ENCODE measurements around the gene SPATA18.

Gene SPATA18

GRCh38 chr4:52102587-52102986 is 51.5 kb downstream of the SPATA18 start:
- Histone ChIP-seq H3K9me3 (ENCODE audit: severe bottlenecking) (no peaks in the 10 kb centered on the region), H3K4me1 (ENCODE audit: insufficient read depth, poor library complexity, severe bottlenecking) (peaks cover 6% of the 10 kb centered on the region), H3K4me3 (ENCODE audit: severe bottlenecking) (no peak overlapping the region), H3K36me3 (ENCODE audit: low read depth) (no peaks in the 10 kb centered on the region), H3K27ac (ENCODE audit: poor library complexity, severe bottlenecking) (no peak overlapping the region), H3K27me3 (ENCODE audit: insufficient read depth, poor library complexity, severe bottlenecking) (no peaks in the 10 kb centered on the region)
- DNase-seq (ENCODE audit: low spot score) = no peak
- peak; percentile 78 for ATAC-seq (ENCODE audit: low read depth)
- TF ChIP-seq CTCF (IDR thresholded peaks at IDR 0.05; ENCODE audit: poor library complexity, severe bottlenecking) = no peak

GRCh38 chr4:52103319-52103718 is 52.2 kb downstream of the SPATA18 start:
- peak; percentile 38 for TF ChIP-seq CTCF (IDR thresholded peaks at IDR 0.05; ENCODE audit: poor library complexity, severe bottlenecking)
- DNase-seq (ENCODE audit: low spot score) (no peak), ATAC-seq (ENCODE audit: low read depth) (no peak; the same call in 2 of the 3 replicates)
- Histone ChIP-seq H3K27ac (ENCODE audit: poor library complexity, severe bottlenecking) (no peak overlapping the region), H3K4me1 (ENCODE audit: insufficient read depth, poor library complexity, severe bottlenecking) (peaks cover 6% of the 10 kb centered on the region), H3K27me3 (ENCODE audit: insufficient read depth, poor library complexity, severe bottlenecking) (no peaks in the 10 kb centered on the region), H3K4me3 (ENCODE audit: severe bottlenecking) (no peak overlapping the region), H3K36me3 (ENCODE audit: low read depth) (no peaks in the 10 kb centered on the region), H3K9me3 (ENCODE audit: severe bottlenecking) (no peaks in the 10 kb centered on the region)

GRCh38 chr4:52105276-52105675 is 54.2 kb downstream of the SPATA18 start:
- Histone ChIP-seq H3K4me1 (ENCODE audit: insufficient read depth, poor library complexity, severe bottlenecking) (peaks cover 6% of the 10 kb centered on the region), H3K27ac (ENCODE audit: poor library complexity, severe bottlenecking) (no peak overlapping the region), H3K27me3 (ENCODE audit: insufficient read depth, poor library complexity, severe bottlenecking) (no peaks in the 10 kb centered on the region), H3K9me3 (ENCODE audit: severe bottlenecking) (no peaks in the 10 kb centered on the region), H3K36me3 (ENCODE audit: low read depth) (no peaks in the 10 kb centered on the region), H3K4me3 (ENCODE audit: severe bottlenecking) (no peak overlapping the region)
- TF ChIP-seq CTCF (IDR thresholded peaks at IDR 0.05; ENCODE audit: poor library complexity, severe bottlenecking) = no peak
- no peak for DNase-seq (ENCODE audit: low spot score)
- ATAC-seq (ENCODE audit: low read depth) = no peak

- Histone ChIP-seq H3K9me3 (ENCODE audit: severe bottlenecking) (no peaks in the 10 kb centered on the region), H3K36me3 (ENCODE audit: low read depth) (no peaks in the 10 kb centered on the region), H3K4me1 (ENCODE audit: insufficient read depth, poor library complexity, severe bottlenecking) (peaks cover 6% of the 10 kb centered on the region), H3K4me3 (ENCODE audit: severe bottlenecking) (no peak overlapping the region), H3K27ac (ENCODE audit: poor library complexity, severe bottlenecking) (no peak overlapping the region), H3K27me3 (ENCODE audit: insufficient read depth, poor library complexity, severe bottlenecking) (no peaks in the 10 kb centered on the region)
- ATAC-seq (ENCODE audit: low read depth) (no peak), DNase-seq (ENCODE audit: low spot score) (no peak)
- TF ChIP-seq CTCF (IDR thresholded peaks at IDR 0.05; ENCODE audit: poor library complexity, severe bottlenecking) = no peak
Observed at GRCh38 chr4:52106191-52106590, 55.1 kb downstream of the SPATA18 start.

- Histone ChIP-seq H3K9me3 (ENCODE audit: severe bottlenecking) (no peaks in the 10 kb centered on the region), H3K27me3 (ENCODE audit: insufficient read depth, poor library complexity, severe bottlenecking) (no peaks in the 10 kb centered on the region), H3K27ac (ENCODE audit: poor library complexity, severe bottlenecking) (no peak overlapping the region), H3K4me1 (ENCODE audit: insufficient read depth, poor library complexity, severe bottlenecking) (peaks cover 6% of the 10 kb centered on the region), H3K36me3 (ENCODE audit: low read depth) (no peaks in the 10 kb centered on the region), H3K4me3 (ENCODE audit: severe bottlenecking) (no peak overlapping the region)
- no peak for TF ChIP-seq CTCF (IDR thresholded peaks at IDR 0.05; ENCODE audit: poor library complexity, severe bottlenecking)
- ATAC-seq (ENCODE audit: low read depth) = no peak
- DNase-seq (ENCODE audit: low spot score) = no peak
Observed at GRCh38 chr4:52106660-52107059, 55.6 kb downstream of the SPATA18 start.

Data from RWPE2 (cell line).